Caco-2 (cell line): Measurements from ENCODE around the gene ENPP3. TPM values are rescaled to one million over a fixed set of nuclear protein-coding genes. Genes with fewer than 3 reads are reported as not detected.

Experiments
- BruUV-seq: library from RNA; stranded (reverse); fragments of 400-500 nt; replicated peaks from 2 replicates; lab custom pipeline; 2021; lab: Mats Ljungman, UMichigan
- CTCF ChIA-PET: fragments of 300-600 bp; sonication (Branson Sonifier 250); formaldehyde crosslinking; loops from one replicate; lab custom pipeline; 2022; ENCODE audit warnings: antibody characterized with exemption; lab: Charles Lee
- POLR2A ChIA-PET: fragments of 300-600 bp; sonication (Branson Sonifier 250); formaldehyde crosslinking; loops from one replicate; lab custom pipeline; 2022; ENCODE audit warnings: antibody characterized with exemption; lab: Charles Lee
- DNase-seq, 2 experiments: peaks; one replicate each; pipeline versions ENCODE4 v3.0.0 to v3.0.0-alpha.2; 2020 to 2022
- H3K27me3 ChIP-seq: replicated peaks from 2 replicates; pipeline ENCODE4 v1.6.0; 2011; ENCODE audit warnings: low read length; ENCODE audit not compliant: control insufficient read depth, insufficient read depth
- H3K36me3 ChIP-seq: 2 replicates; pipeline ENCODE4 v1.5.1; 2011; ENCODE audit warnings: low read length; ENCODE audit not compliant: control insufficient read depth, insufficient read depth
- H3K4me1 ChIP-seq: fragments of 250-450 bp; sonication (Bioruptor Pico); 2 replicates; pipeline ENCODE4 v1.5.1; 2020; ENCODE audit warnings: mild to moderate bottlenecking
- H3K4me3 ChIP-seq: 2 replicates; pipeline ENCODE4 v1.5.1; 2011; ENCODE audit warnings: low read depth, mild to moderate bottlenecking, control low read depth, low read length
- H3K9me3 ChIP-seq: fragments of 250-450 bp; sonication (Bioruptor Pico); 2 replicates; pipeline ENCODE4 v1.5.1; 2020; ENCODE audit warnings: mild to moderate bottlenecking, moderate library complexity
- H3K27ac Mint-ChIP-seq: one replicate; pipeline ENCODE4 v1.8.0; 2022; ENCODE audit warnings: mixed read lengths; ENCODE audit not compliant: unreplicated experiment
- H3K27me3 Mint-ChIP-seq: one replicate; pipeline ENCODE4 v1.8.0; 2022; ENCODE audit warnings: mixed read lengths; ENCODE audit not compliant: insufficient read depth, unreplicated experiment
- H3K36me3 Mint-ChIP-seq: one replicate; pipeline ENCODE4 v1.8.0; 2022; ENCODE audit warnings: mild to moderate bottlenecking, mixed read lengths; ENCODE audit not compliant: insufficient read depth, unreplicated experiment
- H3K4me1 Mint-ChIP-seq: one replicate; pipeline ENCODE4 v1.8.0; 2022; ENCODE audit warnings: low read depth, mixed read lengths; ENCODE audit not compliant: unreplicated experiment
- H3K4me3 Mint-ChIP-seq: one replicate; pipeline ENCODE4 v1.8.0; 2022; ENCODE audit warnings: mild to moderate bottlenecking, moderate library complexity, mixed read lengths; ENCODE audit not compliant: unreplicated experiment
- H3K9me3 Mint-ChIP-seq: one replicate; pipeline ENCODE4 v1.8.0; 2022; ENCODE audit warnings: mixed read lengths; ENCODE audit not compliant: unreplicated experiment
- intact Hi-C: fragments of 100-400 bp; cut with micrococcal nuclease; formaldehyde crosslinking; loops from one replicate; pipeline ENCODE4 v1.10.0; 2022; ENCODE audit not compliant: unreplicated experiment
- total RNA-seq: library from RNA; stranded (reverse); gene quantifications from 2 replicates; pipeline ENCODE4 v1.2.3, GENCODE V29; 2022
- TF ChIP-seq, protein P1 (sequence below), 2 experiments: fragments of 200-600 bp in 1 of 2; IDR thresholded peaks; 1 replicate in 1 of 2; 2 replicates in 1 of 2; pipeline versions ENCODE4 v1.5.1 to v1.8.0; 2011 to 2022; ENCODE audit warnings: antibody characterized with exemption in 1 of 2, control low read depth in 1 of 2, inconsistent platforms in 1 of 2, low read depth in 1 of 2, low read length in 1 of 2, mild to moderate bottlenecking in 1 of 2, moderate library complexity in 1 of 2; ENCODE audit not compliant: insufficient read depth in 1 of 2, severe bottlenecking in 1 of 2, unreplicated experiment in 1 of 2

ENPP3 gene
- total RNA-seq, 1 experiment from 2014 or later: not detected

DNA sequence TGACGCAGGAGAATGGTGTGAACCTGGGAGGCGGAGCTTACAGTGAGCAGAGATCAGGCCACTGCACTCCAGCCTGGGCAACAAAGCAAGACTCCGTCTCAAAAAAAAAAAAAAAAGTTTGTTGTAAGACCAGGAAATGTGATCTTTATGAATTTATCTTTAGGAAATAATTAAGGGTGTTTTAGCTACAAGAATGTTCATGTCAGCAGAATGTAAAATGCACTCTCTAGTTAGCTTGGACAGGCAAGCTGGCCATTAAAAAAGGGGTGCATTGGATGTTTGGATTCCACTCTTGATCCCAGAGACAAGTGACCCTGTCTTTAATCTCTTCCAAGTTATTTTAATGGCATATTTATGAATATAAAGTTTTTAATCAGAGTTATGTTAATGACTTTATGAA is 19.6 kb downstream of the ENPP3 start:
- DNase-seq: no peak

DNA sequence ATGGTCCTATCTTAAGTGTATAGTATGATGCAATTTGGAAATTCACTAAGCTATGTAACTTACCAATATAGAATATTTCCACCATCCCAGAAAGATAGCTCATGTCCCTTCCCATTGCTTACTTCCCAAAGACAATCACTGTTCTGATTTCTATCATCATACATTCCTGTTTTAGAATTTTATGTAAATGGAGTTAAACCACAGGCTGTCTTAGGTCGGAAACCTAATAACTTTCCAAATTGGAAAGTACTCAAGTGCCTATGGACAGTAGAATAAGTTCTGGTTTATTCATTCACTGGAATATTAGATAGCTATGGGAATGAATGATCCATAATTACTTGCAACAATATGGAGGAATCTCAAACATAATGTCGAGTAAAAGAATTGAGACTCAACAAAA is 20.1 kb downstream of the ENPP3 start:
- ChIA-PET POLR2A (no interaction called here), CTCF (no interaction called here)
- no TSS peak for BruUV-seq
- H3K4me3 Mint-ChIP-seq: no peak overlapping the region
- no peaks in the 10 kb centered on the region for H3K27me3 Mint-ChIP-seq
- DNase-seq: no peak
- no peak overlapping the region for H3K27ac Mint-ChIP-seq
- H3K4me1 Mint-ChIP-seq: no peaks in the 10 kb centered on the region
- H3K4me3 ChIP-seq: no peak overlapping the region
- intact Hi-C loops: no loop called here
- H3K4me1 ChIP-seq: no peaks in the 10 kb centered on the region
- no peaks in the 10 kb centered on the region for H3K9me3 ChIP-seq
- H3K36me3 Mint-ChIP-seq: no peaks in the 10 kb centered on the region
- no peaks in the 10 kb centered on the region for H3K9me3 Mint-ChIP-seq
- TF ChIP-seq, protein P1, sequence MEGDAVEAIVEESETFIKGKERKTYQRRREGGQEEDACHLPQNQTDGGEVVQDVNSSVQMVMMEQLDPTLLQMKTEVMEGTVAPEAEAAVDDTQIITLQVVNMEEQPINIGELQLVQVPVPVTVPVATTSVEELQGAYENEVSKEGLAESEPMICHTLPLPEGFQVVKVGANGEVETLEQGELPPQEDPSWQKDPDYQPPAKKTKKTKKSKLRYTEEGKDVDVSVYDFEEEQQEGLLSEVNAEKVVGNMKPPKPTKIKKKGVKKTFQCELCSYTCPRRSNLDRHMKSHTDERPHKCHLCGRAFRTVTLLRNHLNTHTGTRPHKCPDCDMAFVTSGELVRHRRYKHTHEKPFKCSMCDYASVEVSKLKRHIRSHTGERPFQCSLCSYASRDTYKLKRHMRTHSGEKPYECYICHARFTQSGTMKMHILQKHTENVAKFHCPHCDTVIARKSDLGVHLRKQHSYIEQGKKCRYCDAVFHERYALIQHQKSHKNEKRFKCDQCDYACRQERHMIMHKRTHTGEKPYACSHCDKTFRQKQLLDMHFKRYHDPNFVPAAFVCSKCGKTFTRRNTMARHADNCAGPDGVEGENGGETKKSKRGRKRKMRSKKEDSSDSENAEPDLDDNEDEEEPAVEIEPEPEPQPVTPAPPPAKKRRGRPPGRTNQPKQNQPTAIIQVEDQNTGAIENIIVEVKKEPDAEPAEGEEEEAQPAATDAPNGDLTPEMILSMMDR (IDR thresholded peaks at IDR 0.05; ENCODE audit: insufficient read depth in 1 of 2, low read depth in 1 of 2, low read length in 1 of 2, severe bottlenecking in 1 of 2, unreplicated experiment in 1 of 2): no peak
- no peaks in the 10 kb centered on the region for H3K27me3 ChIP-seq
- H3K36me3 ChIP-seq: no peaks in the 10 kb centered on the region

More for the DNA sequence above, 19.6 kb downstream of the ENPP3 start:
- H3K36me3 ChIP-seq: no peaks in the 10 kb centered on the region
- no peaks in the 10 kb centered on the region for H3K9me3 ChIP-seq
- H3K27me3 Mint-ChIP-seq: no peaks in the 10 kb centered on the region
- H3K27me3 ChIP-seq: no peaks in the 10 kb centered on the region
- H3K4me3 ChIP-seq: no peak overlapping the region
- TF ChIP-seq, protein P1 (IDR thresholded peaks at IDR 0.05; ENCODE audit: insufficient read depth in 1 of 2, low read depth in 1 of 2, low read length in 1 of 2, severe bottlenecking in 1 of 2, unreplicated experiment in 1 of 2): no peak
- no peak overlapping the region for H3K4me3 Mint-ChIP-seq
- BruUV-seq: no TSS peak
- no peaks in the 10 kb centered on the region for H3K4me1 ChIP-seq
- H3K27ac Mint-ChIP-seq: no peak overlapping the region
- H3K36me3 Mint-ChIP-seq: no peaks in the 10 kb centered on the region
- H3K9me3 Mint-ChIP-seq: no peaks in the 10 kb centered on the region
- H3K4me1 Mint-ChIP-seq: no peaks in the 10 kb centered on the region
- intact Hi-C loops: no loop called here
- POLR2A ChIA-PET: no interaction called here
- CTCF ChIA-PET: interaction anchor here (1.3 kb wide), 1 partner anchor 29 kb away, joined by 6 read pairs; the partner anchor contains the start of gene MED23

DNA sequence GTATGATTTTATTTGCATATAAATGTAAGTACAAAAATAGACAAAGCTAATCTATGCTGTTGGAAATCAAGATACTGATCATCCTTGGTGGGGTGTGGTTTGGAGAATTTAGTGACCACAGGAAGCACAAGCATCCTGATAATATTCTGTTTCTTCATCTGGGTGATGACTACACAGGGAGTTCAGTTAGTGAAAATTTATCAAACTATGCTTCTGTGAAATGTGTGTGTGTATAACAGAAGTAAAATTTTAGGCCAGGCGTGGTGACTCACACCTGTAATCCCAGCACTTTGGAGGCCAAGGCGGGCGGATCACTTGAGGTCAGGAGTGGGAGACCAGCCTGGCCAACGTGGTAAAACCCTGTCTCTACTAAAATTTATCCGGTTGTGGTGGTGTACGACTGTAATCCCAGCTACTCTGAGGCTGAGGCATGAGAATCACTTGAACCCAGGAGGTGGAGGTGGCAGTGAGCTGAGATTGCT is 20.6 kb downstream of the ENPP3 start:
- H3K27me3 ChIP-seq: no peaks in the 10 kb centered on the region
- H3K9me3 ChIP-seq: no peaks in the 10 kb centered on the region
- no peaks in the 10 kb centered on the region for H3K4me1 ChIP-seq
- no peaks in the 10 kb centered on the region for H3K27me3 Mint-ChIP-seq
- no peaks in the 10 kb centered on the region for H3K4me1 Mint-ChIP-seq
- H3K27ac Mint-ChIP-seq: no peak overlapping the region
- intact Hi-C loops: no loop called here
- H3K4me3 ChIP-seq: no peak overlapping the region
- TF ChIP-seq, protein P1 (IDR thresholded peaks at IDR 0.05; ENCODE audit: insufficient read depth in 1 of 2, low read depth in 1 of 2, low read length in 1 of 2, severe bottlenecking in 1 of 2, unreplicated experiment in 1 of 2): no peak
- H3K4me3 Mint-ChIP-seq: no peak overlapping the region
- ChIA-PET CTCF (no interaction called here), POLR2A (no interaction called here)
- no peaks in the 10 kb centered on the region for H3K36me3 Mint-ChIP-seq
- no peaks in the 10 kb centered on the region for H3K36me3 ChIP-seq
- no TSS peak for BruUV-seq
- no peak for DNase-seq
- no peaks in the 10 kb centered on the region for H3K9me3 Mint-ChIP-seq
